Esophagus (tissue), 2 donors: Measurements from ENCODE around the gene CACNA1B. TPM values are rescaled to one million over a fixed set of nuclear protein-coding genes. Genes with fewer than 3 reads are reported as not detected.
"Not testable (repeated sequence)": the region's sequence is repeated elsewhere in the genome, so short reads cannot be mapped to it uniquely, and the experiment has no call there.

Source experiments
- H3K27ac ChIP-seq, 2 donors: one replicate each; pipeline ENCODE4 v1.5.1; 2013; ENCODE audit warnings: low read depth in 2 of 2, mild to moderate bottlenecking in 2 of 2, inconsistent platforms in 1 of 2, low read length in 1 of 2, moderate library complexity in 1 of 2
- H3K27me3 ChIP-seq, 2 donors: one replicate each; pipeline ENCODE4 v1.6.1; 2013; ENCODE audit warnings: low read length in 2 of 2, control low read depth in 1 of 2, mild to moderate bottlenecking in 1 of 2; ENCODE audit not compliant: insufficient read depth in 2 of 2, control insufficient read depth in 1 of 2
- H3K36me3 ChIP-seq, 2 donors: one replicate each; pipeline ENCODE4 v1.6.1; 2013; ENCODE audit warnings: low read length in 1 of 2; ENCODE audit not compliant: control insufficient read depth in 2 of 2, insufficient read depth in 2 of 2
- H3K4me1 ChIP-seq, 2 donors: one replicate each; pipeline ENCODE4 v1.6.1; 2013; ENCODE audit warnings: low read length in 1 of 2; ENCODE audit not compliant: control insufficient read depth in 2 of 2, insufficient read depth in 2 of 2
- H3K4me3 ChIP-seq, 2 donors: one replicate each; pipeline ENCODE4 v1.5.1; 2013; ENCODE audit warnings: low read length in 2 of 2, mild to moderate bottlenecking in 2 of 2, low read depth in 1 of 2, moderate library complexity in 1 of 2
- H3K9me3 ChIP-seq, 2 donors: one replicate each; pipeline ENCODE4 v1.6.1; 2013; ENCODE audit warnings: mild to moderate bottlenecking in 2 of 2, low read depth in 1 of 2, low read length in 1 of 2, moderate library complexity in 1 of 2; ENCODE audit not compliant: control insufficient read depth in 2 of 2, insufficient read depth in 1 of 2
- WGBS, 2 donors: extraction: QIAGEN DNeasy Blood & Tissue Kit; methylation state at CpG; one replicate each; pipeline ENCODE4 v1.1.7; 2013; 5-methylcytosine and 5-hydroxymethylcytosine counted together
- polyA plus RNA-seq, 2 donors: library from polyadenylated mRNA; stranded (reverse); fragments of 200-250 nt; gene quantifications; one replicate each; pipeline ENCODE4 v1.2.3, GENCODE V29; 2013
- donor health status: healthy with polysubstance abuse.
- donor health status: Bipolar disorder and iron deficiency.

Gene CACNA1B
- polyA plus RNA-seq, 2 donors, result under 0.01 TPM

DNA sequence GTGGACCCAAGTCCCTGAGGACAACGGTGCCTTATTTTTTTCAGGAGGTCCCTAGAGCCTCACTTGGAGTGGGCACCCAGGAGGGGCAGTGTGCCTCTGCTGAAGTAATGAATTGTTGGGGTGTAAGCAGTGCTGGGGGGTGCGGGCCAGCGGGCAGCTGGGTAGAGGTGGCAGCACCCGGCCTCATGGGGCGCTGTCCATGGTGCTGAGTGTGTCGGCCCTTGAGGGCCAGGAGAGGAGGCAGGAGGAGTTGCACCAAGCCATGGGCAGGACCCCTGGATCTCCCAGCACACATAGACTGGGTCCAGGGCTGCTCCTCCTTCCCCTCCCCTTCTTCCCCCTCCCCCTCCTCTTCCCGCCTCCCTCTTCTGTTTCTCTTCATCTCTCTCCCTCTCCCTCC, 7.0 kb downstream of the CACNA1B start:
- 10 to 29% methylated on average over 2 to 5 of the region's 7 CpGs for WGBS, 2 donors

DNA sequence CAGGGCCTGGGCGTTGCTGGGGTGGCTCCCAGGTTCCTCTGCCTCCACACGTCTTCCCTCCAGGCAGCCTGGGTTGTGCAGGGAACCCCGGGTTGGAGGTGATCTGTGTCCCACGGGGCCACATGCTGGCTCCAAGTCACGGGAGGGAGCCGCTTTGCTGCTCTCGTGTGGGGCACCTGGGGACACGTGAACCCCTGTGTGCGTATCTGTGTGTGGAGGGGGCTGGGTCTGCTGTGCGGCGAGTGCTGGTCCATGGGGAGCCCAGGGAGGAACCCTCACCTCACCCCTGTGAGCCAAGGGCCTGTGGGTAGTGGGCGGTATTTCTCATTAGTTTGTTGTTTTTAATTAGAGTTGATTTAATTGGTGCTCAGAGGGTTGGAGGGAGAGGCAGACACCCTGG, 7.5 kb downstream of the CACNA1B start:
- WGBS, 2 donors, result 61 to 74% methylated on average over 10 of the region's 12 CpGs
- H3K4me1 ChIP-seq, H3K36me3 ChIP-seq, H3K4me3 ChIP-seq, H3K9me3 ChIP-seq, H3K27me3 ChIP-seq, H3K27ac ChIP-seq: not testable (repeated sequence)

More for the DNA sequence above, 7.0 kb downstream of the CACNA1B start:
- not testable (repeated sequence) for H3K36me3 ChIP-seq, H3K9me3 ChIP-seq, H3K27me3 ChIP-seq, H3K27ac ChIP-seq, H3K4me1 ChIP-seq, H3K4me3 ChIP-seq

DNA sequence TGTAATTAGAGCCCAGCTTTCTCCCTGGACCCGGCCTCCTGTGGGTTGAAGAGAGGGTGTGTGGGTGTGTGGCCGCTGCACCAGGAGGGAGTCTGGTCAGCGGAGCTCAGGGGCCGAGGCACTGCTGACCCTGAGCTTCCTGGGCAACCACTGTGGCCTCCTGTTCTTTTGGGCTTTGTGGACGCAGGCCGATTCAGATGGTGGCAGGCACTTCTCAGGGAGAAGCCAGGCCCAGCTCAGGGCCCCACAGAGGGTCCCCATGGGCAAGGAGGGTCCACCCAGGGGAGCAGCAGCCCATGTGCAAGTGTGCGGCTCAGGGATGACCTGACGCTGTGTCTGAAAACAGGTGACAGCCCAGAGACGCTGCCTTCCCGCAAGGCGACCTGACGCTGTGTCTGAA, 11.0 kb downstream of the CACNA1B start:
- not testable (repeated sequence) for H3K4me1 ChIP-seq, H3K9me3 ChIP-seq, H3K36me3 ChIP-seq, H3K4me3 ChIP-seq, H3K27me3 ChIP-seq, H3K27ac ChIP-seq
- 80 to 84% methylated on average over 5 to 12 of the region's 12 CpGs for WGBS, 2 donors

DNA sequence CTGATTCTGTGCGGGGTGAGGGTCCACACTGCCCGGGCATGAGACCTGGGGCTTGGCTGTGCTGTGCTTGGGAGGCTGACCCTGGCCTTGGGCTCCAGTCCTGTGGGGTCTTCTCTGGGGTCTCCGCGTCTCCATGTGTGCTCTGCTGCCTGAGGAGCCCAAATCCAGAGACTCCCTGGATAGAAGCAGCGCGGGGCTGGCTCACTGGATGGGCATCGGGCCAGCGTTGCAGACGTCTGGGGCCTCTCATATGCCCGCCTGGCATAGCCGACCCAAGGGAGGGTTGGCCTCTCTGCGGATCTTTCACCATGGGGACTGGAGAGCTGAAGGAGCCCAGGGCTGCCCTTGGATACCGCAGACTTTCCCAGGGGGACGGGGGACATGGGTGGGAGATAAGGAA, 12.4 kb downstream of the CACNA1B start:
- not testable (repeated sequence) for H3K9me3 ChIP-seq, H3K36me3 ChIP-seq, H3K27me3 ChIP-seq, H3K27ac ChIP-seq, H3K4me1 ChIP-seq, H3K4me3 ChIP-seq
- WGBS, 2 donors, result 88% methylated on average over 12 of the region's 14 CpGs; no CpG with 5 or more reads in 1 of the 2 donors

DNA sequence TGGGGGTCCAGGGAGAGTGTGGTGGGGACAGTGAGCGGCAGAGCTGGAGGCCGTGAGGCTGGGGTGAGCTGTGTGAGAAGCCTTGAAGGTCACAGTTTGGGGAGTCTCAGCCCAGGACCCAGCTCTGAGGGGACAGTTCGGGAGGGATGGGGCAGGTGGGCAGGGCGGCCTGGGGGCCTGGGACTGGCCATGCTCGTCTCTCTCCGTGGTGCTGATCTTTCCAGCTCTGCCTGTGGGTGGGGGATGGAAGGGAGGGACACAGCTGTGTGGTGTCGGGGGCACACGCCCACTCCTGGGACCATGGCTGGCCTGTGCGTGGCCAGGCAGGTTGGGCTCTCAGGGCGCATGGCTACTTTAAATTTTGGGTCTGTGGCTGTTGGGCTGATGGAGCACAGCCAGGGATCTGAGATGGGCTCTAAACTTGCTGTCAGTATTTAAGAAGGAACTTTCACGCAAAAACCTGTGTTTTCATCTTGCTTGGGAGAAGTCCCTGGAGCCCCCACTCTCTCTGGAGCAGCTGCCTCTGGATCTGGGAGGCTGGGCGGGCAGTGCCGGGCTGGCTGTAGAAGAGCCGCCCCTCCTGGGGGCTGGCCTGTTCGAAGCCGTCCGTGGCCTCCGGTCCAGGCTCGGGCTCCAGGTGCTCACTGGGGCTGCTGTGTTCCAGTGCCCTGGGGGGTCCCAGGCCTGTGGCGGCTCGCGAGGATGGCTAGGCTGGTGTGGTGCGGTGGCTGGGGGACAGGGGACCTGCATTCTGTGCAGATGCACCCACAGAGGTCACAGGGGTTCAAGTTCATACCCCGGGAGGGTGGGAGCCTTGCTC, 13.4 kb downstream of the CACNA1B start:
- not testable (repeated sequence) for H3K9me3 ChIP-seq, H3K4me3 ChIP-seq, H3K4me1 ChIP-seq, H3K27me3 ChIP-seq, H3K27ac ChIP-seq, H3K36me3 ChIP-seq
- WGBS, 2 donors, result 67 to 70% methylated on average over 20 to 22 of the region's 24 CpGs

DNA sequence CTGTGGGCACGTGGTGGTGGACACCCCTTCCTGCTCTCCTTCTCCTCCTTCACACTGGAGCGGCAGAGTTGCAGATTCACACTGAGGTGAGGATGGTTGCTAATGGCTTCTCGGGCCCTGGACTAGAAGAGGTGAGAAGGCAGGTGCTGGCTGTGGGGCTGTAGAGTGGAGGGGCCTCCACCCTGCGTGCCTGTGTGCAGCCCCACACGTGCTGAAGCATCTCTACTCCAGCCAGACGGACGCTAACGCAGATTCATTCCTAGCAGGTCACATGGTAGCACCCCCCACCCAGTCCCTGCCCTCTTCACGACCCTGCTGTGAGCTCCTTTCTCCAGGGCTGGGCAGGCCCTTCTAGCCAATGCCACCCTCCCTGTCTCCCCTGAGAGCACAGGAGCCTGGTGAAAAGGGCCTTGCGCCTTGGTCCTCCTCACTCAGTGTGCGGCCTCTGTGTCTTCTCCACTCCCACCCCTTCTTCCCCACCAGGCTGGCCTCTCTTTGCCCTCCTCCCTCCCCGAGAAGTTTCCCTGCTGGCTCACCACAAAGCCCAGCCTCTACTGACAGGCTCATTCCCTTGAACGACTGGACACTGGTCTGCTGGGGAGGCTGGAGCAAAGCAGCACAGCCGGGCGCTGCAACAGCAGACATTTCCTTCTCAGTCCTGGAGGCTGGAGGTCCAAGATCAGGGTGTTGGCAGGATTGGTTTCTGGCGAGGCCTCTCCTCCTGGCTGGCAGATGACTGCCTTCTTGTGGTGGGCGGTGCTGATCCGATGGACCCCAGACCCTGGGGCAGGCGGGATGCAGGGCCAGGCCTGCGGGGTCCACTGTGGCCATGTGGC, 14.2 kb downstream of the CACNA1B start:
- H3K27me3 ChIP-seq, result no peaks in the 10 kb centered on the region
- H3K4me1 ChIP-seq, result no peaks in the 10 kb centered on the region
- H3K27ac ChIP-seq, result no peak overlapping the region
- no peaks in the 10 kb centered on the region for H3K36me3 ChIP-seq
- no peak overlapping the region for H3K4me3 ChIP-seq
- H3K9me3 ChIP-seq, result no peaks in the 10 kb centered on the region
- WGBS, 2 donors, result 65 to 67% methylated on average over 20 of the region's 20 CpGs

DNA sequence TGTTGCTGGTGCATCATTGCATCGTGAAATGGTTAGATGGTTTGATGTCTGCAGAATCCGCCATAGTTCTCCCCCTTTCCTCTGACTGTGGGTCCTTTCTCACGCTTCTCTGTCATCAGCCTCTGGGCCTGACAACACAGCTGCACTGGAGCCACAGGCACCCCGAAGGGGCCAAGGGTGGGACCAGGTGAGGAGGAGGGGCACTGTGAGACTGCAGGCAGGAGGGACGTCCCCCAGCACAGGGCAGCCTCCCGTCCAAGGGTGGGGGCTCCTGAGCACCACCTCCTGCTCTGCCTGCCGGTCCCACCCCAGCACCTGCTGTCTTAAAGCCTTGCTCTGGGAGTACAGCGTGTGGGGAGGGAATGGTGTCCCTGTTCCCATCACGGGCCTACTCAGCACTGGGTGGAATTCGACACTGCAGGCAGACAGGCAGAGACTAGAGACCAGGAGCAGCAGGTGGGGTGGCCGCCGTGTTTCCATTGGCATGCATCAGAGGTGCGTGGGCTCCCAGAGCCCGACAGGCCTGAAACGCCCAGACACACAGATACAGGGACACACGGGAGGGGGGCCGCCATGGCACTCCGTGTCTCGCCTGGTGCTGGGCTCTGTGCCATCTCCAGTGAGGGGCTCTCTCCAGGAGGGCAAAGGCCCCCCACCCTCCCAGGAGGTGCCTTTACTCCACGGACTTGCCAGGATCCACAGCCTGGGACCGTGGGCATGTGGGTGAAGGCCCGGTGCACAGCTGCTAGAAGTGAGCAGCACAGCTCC, 15.0 kb downstream of the CACNA1B start:
- Histone ChIP-seq H3K27me3 (no peaks in the 10 kb centered on the region), H3K9me3 (no peaks in the 10 kb centered on the region), H3K4me1 (no peaks in the 10 kb centered on the region), H3K36me3 (no peaks in the 10 kb centered on the region), H3K4me3 (no peak overlapping the region), H3K27ac (no peak overlapping the region)
- 74 to 77% methylated on average over 22 of the region's 22 CpGs for WGBS, 2 donors

DNA sequence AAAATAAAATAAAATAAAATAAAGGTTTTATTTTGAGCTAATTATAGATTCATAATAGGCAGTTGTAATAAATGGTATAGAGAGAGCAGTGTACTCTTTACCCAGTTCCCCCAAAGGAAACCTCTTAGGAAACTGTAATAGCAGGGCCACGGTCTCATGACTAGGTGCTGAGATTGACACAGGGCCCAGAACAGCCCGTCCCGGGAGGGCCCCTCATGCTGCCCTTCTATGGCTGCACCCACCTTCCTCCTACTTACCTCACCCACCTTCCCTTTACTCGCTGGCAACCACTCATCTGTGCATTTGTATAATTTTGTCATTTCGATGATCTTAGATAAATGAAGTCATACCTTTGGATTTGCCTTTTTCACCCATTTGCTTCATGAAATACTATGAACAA, 16.1 kb downstream of the CACNA1B start:
- 58 to 74% methylated on average over 5 of the region's 5 CpGs for WGBS, 2 donors
- H3K4me1 ChIP-seq, result no peaks in the 10 kb centered on the region
- no peak overlapping the region for H3K4me3 ChIP-seq
- no peaks in the 10 kb centered on the region for H3K27me3 ChIP-seq
- H3K9me3 ChIP-seq, result no peaks in the 10 kb centered on the region
- no peaks in the 10 kb centered on the region for H3K36me3 ChIP-seq
- no peak overlapping the region for H3K27ac ChIP-seq

DNA sequence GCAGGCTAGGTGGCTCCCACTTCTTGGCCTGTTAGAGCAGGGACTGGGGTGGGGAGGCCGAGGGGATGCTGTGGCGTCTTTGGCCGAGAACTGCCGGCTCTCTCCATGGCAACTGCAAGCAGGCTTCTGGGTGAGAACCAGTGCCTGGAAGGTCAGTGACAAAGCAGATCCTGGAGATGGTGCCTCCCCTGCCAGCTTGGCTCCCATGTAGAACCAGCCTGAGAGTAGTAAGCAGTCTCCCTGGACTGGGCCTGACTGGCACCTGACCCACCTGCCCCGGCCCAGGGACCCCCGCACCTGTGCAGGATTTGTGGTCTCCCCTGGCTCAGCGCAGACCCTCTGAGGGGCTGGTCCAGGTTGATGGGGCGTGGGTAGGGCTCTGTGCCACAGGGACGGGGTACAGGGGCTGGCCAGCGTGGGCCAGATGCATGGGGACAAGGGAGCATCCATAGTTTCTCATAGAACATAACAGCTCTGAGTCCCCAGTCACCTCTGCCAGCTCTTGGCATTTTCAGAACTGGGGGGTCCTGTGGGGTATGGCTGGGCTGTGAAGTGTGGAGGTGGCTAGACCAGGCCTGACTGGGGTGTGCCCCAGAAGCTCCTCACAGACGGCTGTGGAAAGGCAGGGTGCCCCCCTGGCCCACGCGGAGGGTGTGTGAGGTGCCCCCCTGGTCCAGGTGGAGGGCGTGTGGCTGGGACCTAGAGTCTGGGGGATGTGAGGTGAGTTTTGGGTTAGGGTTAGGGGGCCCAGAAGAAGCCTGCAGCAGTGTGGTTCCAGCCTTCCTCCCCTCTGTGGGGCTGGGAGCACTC, 22.2 kb downstream of the CACNA1B start:
- Histone ChIP-seq H3K4me3 (no peak overlapping the region), H3K4me1 (peaks cover 0 to 1% of the 10 kb centered on the region in 2 donors), H3K9me3 (peaks cover 2 to 7% of the 10 kb centered on the region in 2 donors), H3K36me3 (no peaks in the 10 kb centered on the region), H3K27ac (no peak overlapping the region), H3K27me3 (no peaks in the 10 kb centered on the region)
- 82 to 86% methylated on average over 14 of the region's 14 CpGs for WGBS, 2 donors
